DMS53 (cell line): Measurements from ENCODE around the gene PRR29.
"Not testable (repeated sequence)": the region's sequence is repeated elsewhere in the genome, so short reads cannot be mapped to it uniquely, and the experiment has no call there.

Experiments
- DNase-seq: peaks from one replicate; lab custom pipeline; 2025; lab: John Stamatoyannopoulos, UW

The PRR29 gene

GRCh38 chr17:63974594-63975192 is 23.5 kb upstream of the PRR29 start:
- DNase-seq, result peak; percentile 57

- DNase-seq, result no peak
Measured at GRCh38 chr17:63975541-63976092, 22.5 kb upstream of the PRR29 start.

- no peak for DNase-seq
Measured at GRCh38 chr17:63976702-63977101, 21.4 kb upstream of the PRR29 start.

- DNase-seq, result no peak
Measured at GRCh38 chr17:63978272-63979200, 19.6 kb upstream of the PRR29 start.

- DNase-seq, result not testable (repeated sequence)
Measured at GRCh38 chr17:63982641-63983040, 15.5 kb upstream of the PRR29 start.

- no peak for DNase-seq
Measured at GRCh38 chr17:63983320-63983719, 14.8 kb upstream of the PRR29 start.

GRCh38 chr17:63984236-63984635 is 13.9 kb upstream of the PRR29 start:
- DNase-seq, result no peak

GRCh38 chr17:63984651-63985386 is 13.3 kb upstream of the PRR29 start:
- peak; percentile 77 for DNase-seq

GRCh38 chr17:63985387-63986140 is 12.6 kb upstream of the PRR29 start:
- no peak for DNase-seq

GRCh38 chr17:63986821-63987220 is 11.3 kb upstream of the PRR29 start:
- DNase-seq, result peak; percentile 66

- peak; percentile 19 for DNase-seq
Measured at GRCh38 chr17:63987221-63988126, 10.7 kb upstream of the PRR29 start.

GRCh38 chr17:63988127-63988478 is 10.0 kb upstream of the PRR29 start:
- DNase-seq, result no peak

- DNase-seq, result peak; percentile 59
Measured at GRCh38 chr17:63988741-63989621, 9.2 kb upstream of the PRR29 start.

- DNase-seq, result peak; percentile 49
Measured at GRCh38 chr17:63989622-63990345, 8.4 kb upstream of the PRR29 start.

GRCh38 chr17:63991611-63992010 is 6.5 kb upstream of the PRR29 start:
- no peak for DNase-seq

GRCh38 chr17:63993368-63993985 is 4.7 kb upstream of the PRR29 start:
- DNase-seq, result no peak

- no peak for DNase-seq
Measured at GRCh38 chr17:63995626-63996025, 2.5 kb upstream of the PRR29 start.

- DNase-seq, result no peak
Measured at GRCh38 chr17:63996430-63997182, 1.5 kb upstream of the PRR29 start.
